SU-DHL-6 (cell line): ENCODE data around the gene RTF2.

Experiments
- H2AFZ ChIP-seq: fragments of 200-600 bp; sonication (generic); 2 replicates; pipeline ENCODE4 v1.6.1; 2014; ENCODE audit warnings: low read depth, mild to moderate bottlenecking, moderate library complexity, mixed read lengths, antibody characterized with exemption, low read length; ENCODE audit not compliant: severe bottlenecking
- H3F3A ChIP-seq: fragments of 200-600 bp; shearing (Covaris generic); 2 replicates; pipeline ENCODE4 v1.6.0; 2016; ENCODE audit warnings: antibody characterized with exemption, mild to moderate bottlenecking; ENCODE audit not compliant: insufficient read depth
- H3K27ac ChIP-seq: fragments of 200-600 bp; sonication (generic); 2 replicates; pipeline ENCODE4 v1.5.1; 2016; ENCODE audit warnings: low read depth, mild to moderate bottlenecking, low read length, moderate library complexity, mixed read lengths
- H3K27me3 ChIP-seq: fragments of 200-600 bp; sonication (generic), shearing (Covaris generic); 2 replicates; pipeline ENCODE4 v1.6.0; 2014; ENCODE audit warnings: mild to moderate bottlenecking, low read length
- H3K36me3 ChIP-seq: fragments of 200-600 bp; sonication (generic); 2 replicates; pipeline ENCODE4 v1.6.1; 2014; ENCODE audit warnings: mild to moderate bottlenecking, low read length, mixed read lengths
- H3K4me2 ChIP-seq: fragments of 300-600, 200-600 bp; shearing (Covaris generic), sonication (generic); 2 replicates; pipeline ENCODE4 v1.6.0; 2014; ENCODE audit warnings: low read length, low read depth, mild to moderate bottlenecking; ENCODE audit not compliant: poor library complexity, severe bottlenecking
- H3K4me3 ChIP-seq: fragments of 200-600 bp; sonication (generic); 2 replicates; pipeline ENCODE4 v1.5.1; 2014; ENCODE audit warnings: antibody characterized with exemption, low read length, mild to moderate bottlenecking, mixed read lengths; ENCODE audit not compliant: insufficient read depth, poor library complexity, severe bottlenecking
- H3K79me2 ChIP-seq: fragments of 200-600 bp; sonication (generic); 2 replicates; pipeline ENCODE4 v1.6.1; 2014; ENCODE audit warnings: mild to moderate bottlenecking, low read length, moderate library complexity; ENCODE audit not compliant: insufficient read depth
- H3K9ac ChIP-seq: fragments of 200-600 bp; sonication (generic); 2 replicates; pipeline ENCODE4 v1.7.0; 2014; ENCODE audit warnings: mild to moderate bottlenecking, low read length
- H3K9me2 ChIP-seq: fragments of 200-600 bp; sonication (generic); replicated peaks from 2 replicates; pipeline ENCODE4 v1.6.1; 2014; ENCODE audit warnings: low read length; ENCODE audit not compliant: insufficient read depth
- H3K9me3 ChIP-seq: fragments of 200-600 bp; sonication (generic); 2 replicates; pipeline ENCODE4 v1.6.1; 2014; ENCODE audit warnings: low read length, mixed read lengths; ENCODE audit not compliant: insufficient read depth
- H4K20me1 ChIP-seq: fragments of 200-600 bp; sonication (generic); 2 replicates; pipeline ENCODE4 v1.6.1; 2014; ENCODE audit warnings: low read depth, mild to moderate bottlenecking, antibody characterized with exemption, low read length, moderate library complexity, mixed read lengths
- CTCF ChIP-seq: fragments of 200-600 bp; sonication (generic); IDR thresholded peaks from one replicate; pipeline ENCODE4 v1.5.1; 2017; ENCODE audit warnings: antibody characterized with exemption, mild to moderate bottlenecking, low read length, moderate library complexity; ENCODE audit not compliant: insufficient read depth, poor library complexity, severe bottlenecking
- EZH2phosphoT487 ChIP-seq: fragments of 200-600 bp; sonication (generic), shearing (Covaris generic); conservative IDR thresholded peaks from 2 replicates; pipeline ENCODE4 v1.6.1; 2018; ENCODE audit warnings: mild to moderate bottlenecking, antibody characterized with exemption, low read length, moderate library complexity, mixed read lengths

Gene RTF2

DNA sequence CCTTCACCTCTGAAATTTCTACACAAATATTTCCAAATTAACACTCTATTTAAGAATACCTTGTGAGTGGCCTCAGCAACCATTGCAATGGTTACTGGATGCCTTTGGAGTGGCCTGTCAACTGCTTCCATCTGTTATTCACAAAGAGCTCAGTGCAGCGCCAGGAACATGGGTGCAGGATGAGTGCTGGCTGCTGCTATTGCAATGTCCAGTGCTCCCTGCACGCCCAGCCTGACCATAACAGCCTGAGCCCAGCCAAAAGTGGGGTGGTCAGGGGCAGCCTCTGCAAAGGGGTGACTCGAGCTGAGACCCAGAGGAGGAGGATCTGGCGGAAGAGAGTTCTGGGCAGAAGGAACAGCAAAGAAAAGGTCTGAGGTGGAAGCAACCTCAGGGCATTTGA, 38.0 kb upstream of the RTF2 start:
- Histone ChIP-seq H3K27ac (no peak overlapping the region), H3K9me2 (no peaks in the 10 kb centered on the region), H3K79me2 (no peaks in the 10 kb centered on the region), H3K27me3 (no peaks in the 10 kb centered on the region), H3K4me3 (no peak overlapping the region), H4K20me1 (no peaks in the 10 kb centered on the region), H2AFZ (no peak overlapping the region), H3F3A (no peaks in the 10 kb centered on the region), H3K4me2 (no peak overlapping the region), H3K9ac (no peak overlapping the region), H3K9me3 (no peaks in the 10 kb centered on the region), H3K36me3 (no peaks in the 10 kb centered on the region)
- TF ChIP-seq CTCF (no peak), EZH2phosphoT487 (no peak)

DNA sequence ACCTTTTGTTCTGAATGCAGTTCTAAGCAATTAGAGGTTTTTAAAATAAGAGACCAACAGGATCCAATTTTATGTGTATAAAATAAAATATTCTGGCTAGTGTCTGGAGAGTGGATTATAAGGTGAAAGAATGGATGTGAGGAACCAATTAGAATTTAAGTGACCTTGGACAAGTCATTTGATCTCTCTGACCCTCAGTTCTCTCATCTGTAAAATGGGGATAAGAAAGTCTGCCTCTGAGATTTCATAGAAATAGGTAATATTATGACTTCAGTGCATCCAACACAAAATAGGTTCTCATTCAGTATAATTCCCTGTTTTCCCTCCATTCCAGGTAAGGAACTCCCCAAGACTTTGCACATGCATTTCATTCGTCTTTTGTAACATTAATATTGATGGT, 37.5 kb upstream of the RTF2 start:
- TF ChIP-seq CTCF = no peak
- no peak for TF ChIP-seq EZH2phosphoT487

DNA sequence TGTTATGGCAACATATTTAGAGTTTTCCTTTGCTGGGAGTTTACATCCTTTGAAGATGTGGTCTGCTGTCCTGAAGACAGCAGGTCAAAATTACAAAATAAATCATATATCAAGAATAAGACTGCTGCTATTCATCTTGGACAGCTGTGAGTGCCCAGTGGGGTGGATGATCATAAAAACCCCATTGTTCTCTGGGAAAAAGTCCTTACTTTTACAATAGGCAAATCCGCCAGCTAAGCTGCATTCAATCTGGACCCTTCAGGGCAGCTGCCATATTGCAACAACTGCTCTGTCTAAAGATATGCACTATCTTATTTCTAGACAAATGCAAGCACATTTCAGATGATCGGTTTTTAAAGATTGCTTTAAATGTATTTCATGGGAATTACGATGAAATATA, 37.0 kb upstream of the RTF2 start:
- Histone ChIP-seq H3K27ac (no peak overlapping the region), H3K9me3 (no peaks in the 10 kb centered on the region), H2AFZ (no peak overlapping the region), H3K79me2 (no peaks in the 10 kb centered on the region), H3F3A (no peaks in the 10 kb centered on the region), H3K27me3 (no peaks in the 10 kb centered on the region), H3K36me3 (no peaks in the 10 kb centered on the region), H3K9me2 (no peaks in the 10 kb centered on the region), H3K4me3 (no peak overlapping the region), H3K9ac (no peak overlapping the region), H4K20me1 (no peaks in the 10 kb centered on the region), H3K4me2 (no peak overlapping the region)
- TF ChIP-seq CTCF (no peak), EZH2phosphoT487 (no peak)

More for the DNA sequence above, 37.5 kb upstream of the RTF2 start:
- Histone ChIP-seq H3K79me2 (no peaks in the 10 kb centered on the region), H3K27me3 (no peaks in the 10 kb centered on the region), H2AFZ (no peak overlapping the region), H3K4me3 (no peak overlapping the region), H3K4me2 (no peak overlapping the region), H3K9me2 (no peaks in the 10 kb centered on the region), H3K27ac (no peak overlapping the region), H3K9ac (no peak overlapping the region), H3K9me3 (no peaks in the 10 kb centered on the region), H4K20me1 (no peaks in the 10 kb centered on the region), H3F3A (no peaks in the 10 kb centered on the region), H3K36me3 (no peaks in the 10 kb centered on the region)
